RPMI7951 (cell line): Measurements from ENCODE around the gene SLC38A3. TPM values are rescaled to one million over a fixed set of nuclear protein-coding genes. Genes with fewer than 3 reads are reported as not detected.

Source experiments
- DNase-seq: peaks from one replicate; pipeline ENCODE4 v3.0.0-alpha.2; 2012; ENCODE audit warnings: low read depth
- total RNA-seq: library from RNA; depleted of rRNA; stranded (reverse); fragments of >200 nt; shearing (Covaris generic); gene quantifications from 2 replicates; pipeline ENCODE4 v1.2.3, GENCODE V29; 2014

Gene SLC38A3
- total RNA-seq, 1 experiment from 2014 or later, result not detected

GRCh38 chr3:50192124-50192523, 12.9 kb upstream of the SLC38A3 start:
- DNase-seq, result no peak

GRCh38 chr3:50192689-50193141, 12.4 kb upstream of the SLC38A3 start:
- DNase-seq, result peak; percentile 43

- DNase-seq, result no peak
Observed at GRCh38 chr3:50193286-50193685, 11.8 kb upstream of the SLC38A3 start.

GRCh38 chr3:50193746-50194127, 11.3 kb upstream of the SLC38A3 start:
- no peak for DNase-seq

GRCh38 chr3:50194128-50194902, 10.8 kb upstream of the SLC38A3 start:
- DNase-seq, result peak; percentile 46

- DNase-seq, result no peak
Observed at GRCh38 chr3:50194903-50195500, 10.1 kb upstream of the SLC38A3 start.

GRCh38 chr3:50195501-50196252, 9.4 kb upstream of the SLC38A3 start:
- no peak for DNase-seq

- DNase-seq, result no peak
Observed at GRCh38 chr3:50196253-50196801, 8.7 kb upstream of the SLC38A3 start.

- DNase-seq, result no peak
Observed at GRCh38 chr3:50201573-50202315, 3.3 kb upstream of the SLC38A3 start.

GRCh38 chr3:50202353-50203112, 2.5 kb upstream of the SLC38A3 start:
- no peak for DNase-seq

- DNase-seq, result no peak
Observed at GRCh38 chr3:50203113-50203808, 1.8 kb upstream of the SLC38A3 start.

- DNase-seq, result no peak
Observed at GRCh38 chr3:50203809-50204803, 965 bp upstream of the SLC38A3 start.

- no peak for DNase-seq
Observed at GRCh38 chr3:50205413-50206276, 574 bp downstream of the SLC38A3 start.

GRCh38 chr3:50207359-50208042, 2.4 kb downstream of the SLC38A3 start:
- no peak for DNase-seq

GRCh38 chr3:50208677-50209344, 3.7 kb downstream of the SLC38A3 start:
- no peak for DNase-seq

- DNase-seq, result no peak
Observed at GRCh38 chr3:50210176-50210509, 5.1 kb downstream of the SLC38A3 start.
